ENCODE data around the gene TMEM109.
A peak's percentile ranks its signal among the peaks of the same experiment; 100 is the strongest.

TMEM109 gene

GRCh38 chr11:60933416-60934123, 19.6 kb downstream of the TMEM109 start:
- TF ChIP-seq CTCF (conservative IDR thresholded peaks at IDR 0.05; ENCODE audit: low read depth), result no peak
- H3K27ac ChIP-seq, result 0 out of 2 replicates have a peak overlapping the region, but pooled peaks have one; percentile 18
- DNase-seq (ENCODE audit: low spot score), result no peak
- POLR2A ChIA-PET (ENCODE audit: low non-redundant PET), result no interaction called here
- CTCF ChIA-PET, result interaction anchor here (0.6 kb wide), 1 partner anchor 254 kb away, joined by 3 read pairs; no protein-coding TSS in a partner anchor

GRCh38 chr11:60934124-60934789, 20.3 kb downstream of the TMEM109 start:
- ChIA-PET CTCF (interaction anchor here (1.1 kb wide), 1 partner anchor 11 kb away, joined by 3 read pairs; the partner anchor contains the start of gene TMEM132A), POLR2A (ENCODE audit: low non-redundant PET) (no interaction called here)
- no peak for DNase-seq (ENCODE audit: low spot score)
- TF ChIP-seq CTCF (conservative IDR thresholded peaks at IDR 0.05; ENCODE audit: low read depth), result no peak
- H3K27ac ChIP-seq, result no peak overlapping the region

GRCh38 chr11:60934790-60935605, 21.0 kb downstream of the TMEM109 start:
- no peak for TF ChIP-seq CTCF (conservative IDR thresholded peaks at IDR 0.05; ENCODE audit: low read depth)
- DNase-seq (ENCODE audit: low spot score), result no peak
- no peak overlapping the region for H3K27ac ChIP-seq
- ChIA-PET CTCF (interaction anchor here (0.7 to 1.1 kb wide), 2 partner anchors 11 to 1470 kb away, joined by 3 read pairs; partner anchors contain the start of gene TMEM132A), POLR2A (ENCODE audit: low non-redundant PET) (no interaction called here)

GRCh38 chr11:60935676-60936442, 21.9 kb downstream of the TMEM109 start:
- CTCF ChIA-PET, result interaction anchor here (1.1 kb wide), 1 partner anchor 12 kb away, joined by 3 read pairs; the partner anchor contains the start of gene TMEM132A
- no peak overlapping the region for H3K27ac ChIP-seq
- TF ChIP-seq CTCF (conservative IDR thresholded peaks at IDR 0.05; ENCODE audit: low read depth), result no peak
- POLR2A ChIA-PET (ENCODE audit: low non-redundant PET), result no interaction called here
- DNase-seq (ENCODE audit: low spot score), result no peak

GRCh38 chr11:60936467-60937143, 22.6 kb downstream of the TMEM109 start:
- ChIA-PET POLR2A (ENCODE audit: low non-redundant PET) (interaction anchor here (0.8 kb wide), 1 partner anchor 189 kb away, joined by 3 read pairs; no protein-coding TSS in a partner anchor), CTCF (no interaction called here)
- no peak for DNase-seq (ENCODE audit: low spot score)
- no peak overlapping the region for H3K27ac ChIP-seq
- no peak for TF ChIP-seq CTCF (conservative IDR thresholded peaks at IDR 0.05; ENCODE audit: low read depth)

Data from RWPE1 (cell line).